Sigmoid colon (tissue), 7 donors: ENCODE results near the gene AANAT. TPM values are rescaled to one million over a fixed set of nuclear protein-coding genes. Genes with fewer than 3 reads are reported as not detected.

Experiments
- DNase-seq: peaks from one replicate; pipeline ENCODE4 v3.0.0-alpha.2; 2019
- H3K27ac ChIP-seq, 4 donors: fragments of 200-600 bp; sonication (generic); one replicate each; pipeline ENCODE4 v1.5.1; 2016 to 2019; ENCODE audit warnings: mild to moderate bottlenecking in 1 of 4
- H3K27me3 ChIP-seq, 3 donors: fragments of 200-600 bp; sonication (generic); one replicate each; pipeline ENCODE4 v1.5.1; 2019; ENCODE audit warnings: mild to moderate bottlenecking in 1 of 3
- H3K36me3 ChIP-seq, 4 donors: fragments of 200-600 bp; sonication (generic); one replicate each; pipeline ENCODE4 v1.5.1; 2016 to 2019
- H3K4me1 ChIP-seq, 4 donors: fragments of 200-600 bp; sonication (generic); one replicate each; pipeline ENCODE4 v1.5.1; 2017 to 2019
- H3K4me3 ChIP-seq, 4 donors: fragments of 200-600 bp; sonication (generic); one replicate each; pipeline ENCODE4 v1.5.1; 2017 to 2019; ENCODE audit warnings: mild to moderate bottlenecking in 2 of 4, moderate library complexity in 1 of 4
- H3K9me3 ChIP-seq, 4 donors: fragments of 200-600 bp in 3 of 4; sonication (generic) in 3 of 4; one replicate each; pipeline versions ENCODE4 v1.5.1 to v1.6.1; 2013 to 2019
- CTCF ChIP-seq, 4 experiments: fragments of 450-650 bp in 3 of 4; fragments of 200-600 bp in 1 of 4; IDR thresholded peaks; one replicate each; pipeline ENCODE4 v1.5.1; 2016 to 2019; ENCODE audit warnings: antibody characterized with exemption in 4 of 4, mild to moderate bottlenecking in 3 of 4, moderate library complexity in 2 of 4
- EP300 ChIP-seq, 4 donors: sonication (generic); formaldehyde crosslinking; IDR thresholded peaks; one replicate each; pipeline ENCODE4 v1.6.1; 2017; ENCODE audit warnings: antibody characterized with exemption in 4 of 4
- POLR2A ChIP-seq, 2 donors: fragments of 450-650 bp; IDR thresholded peaks; one replicate each; pipeline ENCODE4 v1.6.1; 2016; ENCODE audit warnings: antibody characterized with exemption in 2 of 2, mild to moderate bottlenecking in 2 of 2, moderate library complexity in 2 of 2
- POLR2AphosphoS5 ChIP-seq, 4 donors: sonication (generic); formaldehyde crosslinking; IDR thresholded peaks; one replicate each; pipeline ENCODE4 v1.6.1; 2017; ENCODE audit warnings: antibody characterized with exemption in 4 of 4
- WGBS, 2 donors: extraction: QIAGEN DNeasy Blood & Tissue Kit; methylation state at CpG; one replicate each; pipeline ENCODE4 v1.1.7; 2013; 5-methylcytosine and 5-hydroxymethylcytosine counted together
- intact Hi-C: fragments of 100-400 bp; cut with DNase I; formaldehyde crosslinking; loops from one replicate; pipeline ENCODE4 v1.15.1; 2023
- polyA plus RNA-seq, 3 donors: library from polyadenylated mRNA; stranded (reverse); fragments of 200-250 nt; gene quantifications; one replicate each; pipeline ENCODE4 v1.2.3, GENCODE V29; 2013
- total RNA-seq, 4 donors: library from RNA; depleted of rRNA; stranded (reverse); fragments of >200 nt; gene quantifications; one replicate each; pipeline ENCODE4 v1.1.0, GENCODE V29; 2016
- donor health status: healthy with polysubstance abuse.
- donor health status: Bipolar disorder and iron deficiency.
- donor health status: healthy.

The AANAT gene
- total and polyA plus RNA-seq, 7 donors: 0.12 TPM; not detected in 6

GRCh38 chr17:76480632-76481031, 13.2 kb downstream of the AANAT start:
- DNase-seq: peak; percentile 68
- intact Hi-C loops: no loop called here
- peak overlapping the region in 3 of 4 donors; percentile 41 to 57 (median 48) for H3K27ac ChIP-seq

GRCh38 chr17:76481071-76481655, 13.8 kb downstream of the AANAT start:
- DNase-seq: peak; percentile 64
- no peak overlapping the region for H3K4me3 ChIP-seq
- H3K9me3 ChIP-seq: no peaks in the 10 kb centered on the region
- peak overlapping the region in 3 of 4 donors; percentile 41 to 57 (median 48) for H3K27ac ChIP-seq
- intact Hi-C loops: no loop called here
- H3K4me1 ChIP-seq: no peaks in the 10 kb centered on the region
- no peaks in the 10 kb centered on the region for H3K36me3 ChIP-seq
- TF ChIP-seq POLR2AphosphoS5 (IDR thresholded peaks at IDR 0.05): peak in 1 of 4 donors; percentile 29
- no peak for TF ChIP-seq EP300 (IDR thresholded peaks at IDR 0.05)
- TF ChIP-seq CTCF (IDR thresholded peaks at IDR 0.05): no peak
- no peak for TF ChIP-seq POLR2A (IDR thresholded peaks at IDR 0.05)
- WGBS, 2 donors: 70 to 85% methylated on average over 21 of the region's 21 CpGs
- no peaks in the 10 kb centered on the region for H3K27me3 ChIP-seq

More at GRCh38 chr17:76480632-76481031, 13.2 kb downstream of the AANAT start:
- TF ChIP-seq CTCF (IDR thresholded peaks at IDR 0.05) (no peak), EP300 (IDR thresholded peaks at IDR 0.05) (no peak), POLR2A (IDR thresholded peaks at IDR 0.05) (no peak), POLR2AphosphoS5 (IDR thresholded peaks at IDR 0.05) (no peak)
- no peak overlapping the region for H3K4me3 ChIP-seq
- H3K27me3 ChIP-seq: no peaks in the 10 kb centered on the region
- H3K4me1 ChIP-seq: no peaks in the 10 kb centered on the region
- no peaks in the 10 kb centered on the region for H3K9me3 ChIP-seq
- 47 to 87% methylated on average over 15 of the region's 15 CpGs for WGBS, 2 donors
- no peaks in the 10 kb centered on the region for H3K36me3 ChIP-seq

- no peaks in the 10 kb centered on the region for H3K4me1 ChIP-seq
- TF ChIP-seq CTCF (IDR thresholded peaks at IDR 0.05): no peak
- no peak for TF ChIP-seq EP300 (IDR thresholded peaks at IDR 0.05)
- no peak for TF ChIP-seq POLR2AphosphoS5 (IDR thresholded peaks at IDR 0.05)
- no peak for TF ChIP-seq POLR2A (IDR thresholded peaks at IDR 0.05)
- 88% methylated on average over 11 of the region's 11 CpGs for WGBS, 2 donors
- no peaks in the 10 kb centered on the region for H3K27me3 ChIP-seq
- no peaks in the 10 kb centered on the region for H3K9me3 ChIP-seq
- H3K27ac ChIP-seq: peak overlapping the region in 2 of 4 donors; percentile 6 to 57
- no peak for DNase-seq
- H3K4me3 ChIP-seq: no peak overlapping the region
- H3K36me3 ChIP-seq: no peaks in the 10 kb centered on the region
- intact Hi-C loops: no loop called here
These were observed 16.9 kb downstream of the AANAT start for GRCh38 chr17:76484228-76484725.

- peak; percentile 66 for DNase-seq
- H3K27me3 ChIP-seq: no peaks in the 10 kb centered on the region
- no peaks in the 10 kb centered on the region for H3K4me1 ChIP-seq
- H3K36me3 ChIP-seq: no peaks in the 10 kb centered on the region
- intact Hi-C loops: no loop called here
- TF ChIP-seq EP300 (IDR thresholded peaks at IDR 0.05): peak in 3 of 4 donors; percentile 30 to 89 (median 84)
- peak in 3 of 4 donors; percentile 18 to 74 (median 58) for TF ChIP-seq POLR2AphosphoS5 (IDR thresholded peaks at IDR 0.05)
- no peak for TF ChIP-seq POLR2A (IDR thresholded peaks at IDR 0.05)
- 57 to 81% methylated on average over 11 of the region's 11 CpGs for WGBS, 2 donors
- H3K27ac ChIP-seq: peak overlapping the region in 3 of 4 donors; percentile 14 to 57 (median 45)
- H3K9me3 ChIP-seq: no peaks in the 10 kb centered on the region
- no peak overlapping the region for H3K4me3 ChIP-seq
These were observed 18.2 kb downstream of the AANAT start for GRCh38 chr17:76485569-76485968.

- DNase-seq: no peak
- WGBS, 2 donors: 97% methylated on average over 22 of the region's 22 CpGs
- Histone ChIP-seq H3K27me3 (no peaks in the 10 kb centered on the region), H3K9me3 (no peaks in the 10 kb centered on the region), H3K4me3 (no peak overlapping the region), H3K36me3 (no peaks in the 10 kb centered on the region), H3K4me1 (no peaks in the 10 kb centered on the region), H3K27ac (peak overlapping the region in 1 of 4 donors; percentile 4)
- intact Hi-C loops: no loop called here
- TF ChIP-seq POLR2A (IDR thresholded peaks at IDR 0.05) (no peak), CTCF (IDR thresholded peaks at IDR 0.05) (no peak), EP300 (IDR thresholded peaks at IDR 0.05) (no peak), POLR2AphosphoS5 (IDR thresholded peaks at IDR 0.05) (no peak)
These were observed 20.2 kb downstream of the AANAT start for GRCh38 chr17:76487451-76488192.
